K562 (cell line): ENCODE measurements around the gene OR2F1. TPM values are rescaled to one million over a fixed set of nuclear protein-coding genes. Genes with fewer than 3 reads are reported as not detected.
A peak's percentile ranks its signal among the peaks of the same experiment; 100 is the strongest.

Experiments
- ATAC-seq: fragments of 200-7000 bp; cut with Tn5 transposase; 3 replicates; pipeline ENCODE4 v1.9.1; 2020; ENCODE audit warnings: moderate library complexity
- BruUV-seq: library from RNA; stranded (reverse); fragments of 400-500 nt; replicated peaks from 2 replicates; lab custom pipeline; 2021; lab: Mats Ljungman, UMichigan
- CTCF ChIA-PET: fragments of 300-600 bp; formaldehyde crosslinking; extraction: SDS; loops from one replicate; lab custom pipeline; 2021; ENCODE audit warnings: low intra/inter-chr PET ratio; lab: Yijun Ruan, JAX
- POLR2A ChIA-PET: fragments of 300-600, 350-650 bp; sonication (Branson Sonifier 250); formaldehyde crosslinking; extraction: SDS; loops from one replicate; lab custom pipeline; 2021; ENCODE audit warnings: antibody characterized with exemption, inconsistent platforms; lab: Yijun Ruan, JAX
- DNase-seq, 4 experiments: peaks; one replicate each; pipeline versions ENCODE4 v3.0.0 to v3.0.0-alpha.2; 2011 to 2018; ENCODE audit warnings: low spot score in 3 of 4, mixed read lengths in 3 of 4; ENCODE audit errors: extremely low read depth in 1 of 4
- FAIRE-seq: peaks from 2 replicates; lab custom pipeline; 2011; peaks lifted over from hg19 to GRCh38; lab: Jason Lieb, UNC
- H2AFZ ChIP-seq: 2 replicates; pipeline ENCODE4 v1.6.0; 2011; ENCODE audit warnings: low read depth, low read length, control low read depth, inconsistent platforms
- H3K27ac ChIP-seq: fragments of 200-600 bp; 3 replicates; pipeline ENCODE4 v1.8.0; 2011; ENCODE audit warnings: low read depth, mild to moderate bottlenecking, control low read depth, inconsistent platforms, low read length, moderate library complexity, mixed read lengths; ENCODE audit errors: extremely low read depth
- H3K27me3 ChIP-seq, 2 experiments: fragments of 300-600 bp in 1 of 2; 2 replicates in 1 of 2; 3 replicates in 1 of 2; pipeline versions ENCODE4 v1.6.0 to v1.8.0; 2011; ENCODE audit warnings: inconsistent platforms in 2 of 2, low read length in 2 of 2, mild to moderate bottlenecking in 1 of 2, mixed read lengths in 1 of 2, moderate library complexity in 1 of 2; ENCODE audit not compliant: control insufficient read depth in 2 of 2, insufficient read depth in 2 of 2
- H3K36me3 ChIP-seq: fragments of 300-600 bp; 3 replicates; pipeline ENCODE4 v1.8.0; 2011; ENCODE audit warnings: mild to moderate bottlenecking, low read length, inconsistent platforms; ENCODE audit not compliant: control insufficient read depth, insufficient read depth
- H3K4me1 ChIP-seq, 2 experiments: fragments of 200-600 bp in 1 of 2; replicated peaks in 1 of 2; 2 replicates in 1 of 2; 3 replicates in 1 of 2; pipeline versions ENCODE4 v1.5.1 to v1.8.0; 2011; ENCODE audit warnings: inconsistent platforms in 2 of 2, low read length in 2 of 2, mild to moderate bottlenecking in 1 of 2, mixed read lengths in 1 of 2, moderate library complexity in 1 of 2; ENCODE audit not compliant: control insufficient read depth in 2 of 2, insufficient read depth in 2 of 2
- H3K4me2 ChIP-seq: 2 replicates; pipeline ENCODE4 v1.6.1; 2011; ENCODE audit warnings: low read length, control low read depth, inconsistent platforms, mixed read lengths; ENCODE audit not compliant: insufficient read depth
- H3K4me3 ChIP-seq: fragments of 200-600 bp; sonication (generic), shearing (Covaris generic); 2 replicates; pipeline ENCODE4 v1.5.1; 2016; ENCODE audit warnings: control low read depth, inconsistent platforms
- H3K79me2 ChIP-seq: fragments of 200-600 bp; 3 replicates; pipeline ENCODE4 v1.8.0; 2011; ENCODE audit warnings: low read length, inconsistent platforms; ENCODE audit not compliant: control insufficient read depth, insufficient read depth
- H3K9ac ChIP-seq, 2 experiments: 2 replicates each; pipeline versions ENCODE4 v1.6.0 to v1.6.1; 2011; ENCODE audit warnings: low read depth in 2 of 2, low read length in 2 of 2, control low read depth in 1 of 2, inconsistent platforms in 1 of 2, mild to moderate bottlenecking in 1 of 2, mixed read lengths in 1 of 2; ENCODE audit not compliant: insufficient read depth in 1 of 2
- H3K9me1 ChIP-seq: one replicate; pipeline ENCODE4 v1.6.0; 2011; ENCODE audit warnings: inconsistent platforms, mild to moderate bottlenecking, low read length, moderate library complexity; ENCODE audit not compliant: control insufficient read depth, insufficient read depth
- H3K9me3 ChIP-seq: replicated peaks from 2 replicates; pipeline ENCODE4 v1.5.1; 2011; ENCODE audit warnings: low read depth, low read length, inconsistent platforms; ENCODE audit not compliant: control insufficient read depth, insufficient read depth
- H4K20me1 ChIP-seq: replicated peaks from 2 replicates; pipeline ENCODE4 v1.6.1; 2011; ENCODE audit warnings: low read length, inconsistent platforms, mixed read lengths; ENCODE audit not compliant: control insufficient read depth, insufficient read depth
- CBX2 ChIP-seq: fragments of 200-600 bp; sonication (generic); IDR thresholded peaks from one replicate; pipeline ENCODE4 v1.6.1; 2012; ENCODE audit warnings: mild to moderate bottlenecking, low read length, inconsistent platforms; ENCODE audit not compliant: insufficient read depth, poor library complexity, severe bottlenecking
- FOXJ3 ChIP-seq: sonication (generic); formaldehyde crosslinking; IDR thresholded peaks from 2 replicates; pipeline ENCODE4 v1.4.0; 2020; ENCODE audit warnings: mild to moderate bottlenecking, missing genetic modification reagents
- MEIS2 ChIP-seq: fragments of 450-650 bp; IDR thresholded peaks from 2 replicates; pipeline ENCODE4 v1.6.1; 2014; ENCODE audit warnings: mild to moderate bottlenecking; ENCODE audit not compliant: partially characterized antibody
- RBM39 ChIP-seq: fragments of 200-400 bp; formaldehyde crosslinking; optimal IDR thresholded peaks from 2 replicates; pipeline ENCODE3; 2018; ENCODE audit warnings: low read depth, low read length
- WGBS: fragments of 100-300 bp; shearing (Covaris generic); methylation state at CpG from one replicate; pipeline ENCODE4 v1.1.6; 2016; ENCODE audit warnings: low coverage, mixed read lengths; ENCODE audit not compliant: insufficient coverage; ENCODE audit errors: missing lambda C conversion rate; 5-methylcytosine and 5-hydroxymethylcytosine counted together
- in situ Hi-C: fragments of 300-500 bp; cut with MboI; formaldehyde crosslinking; loops from 4 replicates; pipeline ENCODE4 v1.15.0; 2018; ENCODE audit warnings: inconsistent platforms, mixed read lengths
- intact Hi-C: fragments of 100-400 bp; cut with micrococcal nuclease; formaldehyde crosslinking; loops from 2 replicates; pipeline ENCODE4 v1.14.2; 2022
- polyA plus RNA-seq, 8 experiments: library from polyadenylated mRNA; depleted of rRNA in 4 of 8; stranded (reverse) in 5 of 8; unstranded in 3 of 8; fragments of >200 nt; fragmentation: Nextera tagmentation in 2 of 8; fragmentation: Illumina TruSeq in 1 of 8; extraction: Ambion mirVana in 2 of 8; extraction: Trizol in 1 of 8; gene quantifications; 2 replicates each; pipeline versions ENCODE4 v1.2.1 to v1.2.3, GENCODE V29; 2011 to 2014; ENCODE audit warnings: inconsistent platforms in 1 of 8, missing spikeins in 1 of 8
- total RNA-seq, 7 experiments: library from RNA; depleted of rRNA in 6 of 7; stranded (reverse); fragments of >200 nt in 6 of 7; fragmentation: Illumina TruSeq in 2 of 7; extraction: Trizol in 2 of 7; gene quantifications; 2 replicates each; pipeline versions ENCODE4 v1.2.1 to v1.2.3, GENCODE V29; 2011 to 2021; ENCODE audit warnings: low replicate concordance in 1 of 7
- TF ChIP-seq, protein P1 (sequence below): fragments of 200-600 bp; sonication (generic); IDR thresholded peaks from one replicate; pipeline ENCODE4 v1.6.1; 2012; ENCODE audit warnings: mild to moderate bottlenecking, low read depth, low read length, inconsistent platforms
- TF ChIP-seq, protein P2 (sequence below): sonication (generic); formaldehyde crosslinking; IDR thresholded peaks from 2 replicates; pipeline ENCODE4 v1.8.1; 2023; ENCODE audit warnings: mild to moderate bottlenecking, missing genetic modification reagents

Gene OR2F1
- total and polyA plus RNA-seq, 9 of the 15 experiments (the other 6 are each of a cell fraction or from before 2014, with no cell fraction given), result not detected

DNA sequence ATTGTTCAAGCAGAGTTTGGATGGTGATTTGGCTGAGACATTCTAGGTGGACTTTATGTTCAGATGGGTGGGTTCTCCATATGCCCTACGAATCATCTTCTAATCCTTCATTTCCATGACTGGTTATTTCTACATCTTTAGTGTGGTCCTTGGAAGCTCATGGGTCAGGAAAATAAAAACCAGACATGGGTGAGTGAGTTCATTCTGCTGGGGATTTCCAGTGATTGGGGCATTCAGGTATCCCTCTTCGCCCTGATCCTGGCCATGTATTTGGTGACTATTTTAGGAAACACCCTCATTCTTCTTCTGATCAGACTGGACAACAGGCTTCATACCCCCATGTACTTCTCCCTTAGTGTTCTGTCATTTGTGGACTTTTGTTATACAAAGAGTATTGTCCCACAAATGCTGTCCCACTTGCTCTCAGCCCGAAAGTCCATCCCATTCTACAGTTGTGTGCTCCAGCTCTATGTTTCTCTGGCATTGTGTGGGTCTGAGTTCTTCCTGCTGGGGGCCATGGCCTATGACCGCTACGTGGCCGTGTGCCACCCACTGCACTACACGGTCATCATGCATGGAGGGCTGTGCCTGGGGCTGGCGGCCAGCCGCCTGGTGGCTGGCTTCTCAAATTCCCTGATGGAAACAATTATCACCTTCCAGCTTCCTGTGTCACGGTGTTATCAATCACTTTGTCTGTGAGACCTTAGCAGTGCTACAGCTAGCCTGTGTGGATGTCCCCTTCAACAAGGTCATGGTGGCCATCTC is 26.3 kb downstream of the OR2F1 start:
- Histone ChIP-seq H3K9me3 (no peaks in the 10 kb centered on the region), H3K27me3 (peaks cover 0 to 6% of the 10 kb centered on the region in 2 experiments; a peak in 1 of 5 replicates), H3K9me1 (no peaks in the 10 kb centered on the region), H3K4me2 (no peak overlapping the region; the same call in 1 of the 2 replicates), H3K9ac (peak overlapping the region in 1 of 2 experiments; percentile 6; a peak in 1 of 4 replicates), H2AFZ (peak overlapping the region; percentile 41), H3K79me2 (no peaks in the 10 kb centered on the region), H3K4me3 (no peak overlapping the region), H3K4me1 (peaks cover 5 to 13% of the 10 kb centered on the region in 2 experiments; a peak in 4 of 5 replicates), H4K20me1 (no peaks in the 10 kb centered on the region), H3K36me3 (no peaks in the 10 kb centered on the region), H3K27ac (no peak overlapping the region)
- ATAC-seq, result peak; percentile 63
- CTCF ChIA-PET, result no interaction called here
- no TSS peak for BruUV-seq
- POLR2A ChIA-PET, result interaction anchor here (0.7 to 1.4 kb wide), 2 partner anchors 11 to 61 kb away, joined by 3 read pairs; no protein-coding TSS in a partner anchor
- TF ChIP-seq, protein P1, sequence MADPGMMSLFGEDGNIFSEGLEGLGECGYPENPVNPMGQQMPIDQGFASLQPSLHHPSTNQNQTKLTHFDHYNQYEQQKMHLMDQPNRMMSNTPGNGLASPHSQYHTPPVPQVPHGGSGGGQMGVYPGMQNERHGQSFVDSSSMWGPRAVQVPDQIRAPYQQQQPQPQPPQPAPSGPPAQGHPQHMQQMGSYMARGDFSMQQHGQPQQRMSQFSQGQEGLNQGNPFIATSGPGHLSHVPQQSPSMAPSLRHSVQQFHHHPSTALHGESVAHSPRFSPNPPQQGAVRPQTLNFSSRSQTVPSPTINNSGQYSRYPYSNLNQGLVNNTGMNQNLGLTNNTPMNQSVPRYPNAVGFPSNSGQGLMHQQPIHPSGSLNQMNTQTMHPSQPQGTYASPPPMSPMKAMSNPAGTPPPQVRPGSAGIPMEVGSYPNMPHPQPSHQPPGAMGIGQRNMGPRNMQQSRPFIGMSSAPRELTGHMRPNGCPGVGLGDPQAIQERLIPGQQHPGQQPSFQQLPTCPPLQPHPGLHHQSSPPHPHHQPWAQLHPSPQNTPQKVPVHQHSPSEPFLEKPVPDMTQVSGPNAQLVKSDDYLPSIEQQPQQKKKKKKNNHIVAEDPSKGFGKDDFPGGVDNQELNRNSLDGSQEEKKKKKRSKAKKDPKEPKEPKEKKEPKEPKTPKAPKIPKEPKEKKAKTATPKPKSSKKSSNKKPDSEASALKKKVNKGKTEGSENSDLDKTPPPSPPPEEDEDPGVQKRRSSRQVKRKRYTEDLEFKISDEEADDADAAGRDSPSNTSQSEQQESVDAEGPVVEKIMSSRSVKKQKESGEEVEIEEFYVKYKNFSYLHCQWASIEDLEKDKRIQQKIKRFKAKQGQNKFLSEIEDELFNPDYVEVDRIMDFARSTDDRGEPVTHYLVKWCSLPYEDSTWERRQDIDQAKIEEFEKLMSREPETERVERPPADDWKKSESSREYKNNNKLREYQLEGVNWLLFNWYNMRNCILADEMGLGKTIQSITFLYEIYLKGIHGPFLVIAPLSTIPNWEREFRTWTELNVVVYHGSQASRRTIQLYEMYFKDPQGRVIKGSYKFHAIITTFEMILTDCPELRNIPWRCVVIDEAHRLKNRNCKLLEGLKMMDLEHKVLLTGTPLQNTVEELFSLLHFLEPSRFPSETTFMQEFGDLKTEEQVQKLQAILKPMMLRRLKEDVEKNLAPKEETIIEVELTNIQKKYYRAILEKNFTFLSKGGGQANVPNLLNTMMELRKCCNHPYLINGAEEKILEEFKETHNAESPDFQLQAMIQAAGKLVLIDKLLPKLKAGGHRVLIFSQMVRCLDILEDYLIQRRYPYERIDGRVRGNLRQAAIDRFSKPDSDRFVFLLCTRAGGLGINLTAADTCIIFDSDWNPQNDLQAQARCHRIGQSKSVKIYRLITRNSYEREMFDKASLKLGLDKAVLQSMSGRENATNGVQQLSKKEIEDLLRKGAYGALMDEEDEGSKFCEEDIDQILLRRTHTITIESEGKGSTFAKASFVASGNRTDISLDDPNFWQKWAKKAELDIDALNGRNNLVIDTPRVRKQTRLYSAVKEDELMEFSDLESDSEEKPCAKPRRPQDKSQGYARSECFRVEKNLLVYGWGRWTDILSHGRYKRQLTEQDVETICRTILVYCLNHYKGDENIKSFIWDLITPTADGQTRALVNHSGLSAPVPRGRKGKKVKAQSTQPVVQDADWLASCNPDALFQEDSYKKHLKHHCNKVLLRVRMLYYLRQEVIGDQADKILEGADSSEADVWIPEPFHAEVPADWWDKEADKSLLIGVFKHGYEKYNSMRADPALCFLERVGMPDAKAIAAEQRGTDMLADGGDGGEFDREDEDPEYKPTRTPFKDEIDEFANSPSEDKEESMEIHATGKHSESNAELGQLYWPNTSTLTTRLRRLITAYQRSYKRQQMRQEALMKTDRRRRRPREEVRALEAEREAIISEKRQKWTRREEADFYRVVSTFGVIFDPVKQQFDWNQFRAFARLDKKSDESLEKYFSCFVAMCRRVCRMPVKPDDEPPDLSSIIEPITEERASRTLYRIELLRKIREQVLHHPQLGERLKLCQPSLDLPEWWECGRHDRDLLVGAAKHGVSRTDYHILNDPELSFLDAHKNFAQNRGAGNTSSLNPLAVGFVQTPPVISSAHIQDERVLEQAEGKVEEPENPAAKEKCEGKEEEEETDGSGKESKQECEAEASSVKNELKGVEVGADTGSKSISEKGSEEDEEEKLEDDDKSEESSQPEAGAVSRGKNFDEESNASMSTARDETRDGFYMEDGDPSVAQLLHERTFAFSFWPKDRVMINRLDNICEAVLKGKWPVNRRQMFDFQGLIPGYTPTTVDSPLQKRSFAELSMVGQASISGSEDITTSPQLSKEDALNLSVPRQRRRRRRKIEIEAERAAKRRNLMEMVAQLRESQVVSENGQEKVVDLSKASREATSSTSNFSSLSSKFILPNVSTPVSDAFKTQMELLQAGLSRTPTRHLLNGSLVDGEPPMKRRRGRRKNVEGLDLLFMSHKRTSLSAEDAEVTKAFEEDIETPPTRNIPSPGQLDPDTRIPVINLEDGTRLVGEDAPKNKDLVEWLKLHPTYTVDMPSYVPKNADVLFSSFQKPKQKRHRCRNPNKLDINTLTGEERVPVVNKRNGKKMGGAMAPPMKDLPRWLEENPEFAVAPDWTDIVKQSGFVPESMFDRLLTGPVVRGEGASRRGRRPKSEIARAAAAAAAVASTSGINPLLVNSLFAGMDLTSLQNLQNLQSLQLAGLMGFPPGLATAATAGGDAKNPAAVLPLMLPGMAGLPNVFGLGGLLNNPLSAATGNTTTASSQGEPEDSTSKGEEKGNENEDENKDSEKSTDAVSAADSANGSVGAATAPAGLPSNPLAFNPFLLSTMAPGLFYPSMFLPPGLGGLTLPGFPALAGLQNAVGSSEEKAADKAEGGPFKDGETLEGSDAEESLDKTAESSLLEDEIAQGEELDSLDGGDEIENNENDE, result no peak
- TF ChIP-seq CBX2 (no peak), RBM39 (no peak), MEIS2 (peak; percentile 22), FOXJ3 (CRISPR knock-in tag) (no peak)
- TF ChIP-seq, protein P2, sequence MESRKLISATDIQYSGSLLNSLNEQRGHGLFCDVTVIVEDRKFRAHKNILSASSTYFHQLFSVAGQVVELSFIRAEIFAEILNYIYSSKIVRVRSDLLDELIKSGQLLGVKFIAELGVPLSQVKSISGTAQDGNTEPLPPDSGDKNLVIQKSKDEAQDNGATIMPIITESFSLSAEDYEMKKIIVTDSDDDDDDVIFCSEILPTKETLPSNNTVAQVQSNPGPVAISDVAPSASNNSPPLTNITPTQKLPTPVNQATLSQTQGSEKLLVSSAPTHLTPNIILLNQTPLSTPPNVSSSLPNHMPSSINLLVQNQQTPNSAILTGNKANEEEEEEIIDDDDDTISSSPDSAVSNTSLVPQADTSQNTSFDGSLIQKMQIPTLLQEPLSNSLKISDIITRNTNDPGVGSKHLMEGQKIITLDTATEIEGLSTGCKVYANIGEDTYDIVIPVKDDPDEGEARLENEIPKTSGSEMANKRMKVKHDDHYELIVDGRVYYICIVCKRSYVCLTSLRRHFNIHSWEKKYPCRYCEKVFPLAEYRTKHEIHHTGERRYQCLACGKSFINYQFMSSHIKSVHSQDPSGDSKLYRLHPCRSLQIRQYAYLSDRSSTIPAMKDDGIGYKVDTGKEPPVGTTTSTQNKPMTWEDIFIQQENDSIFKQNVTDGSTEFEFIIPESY (CRISPR knock-in tag), result 0 out of 2 replicates have a peak, but pooled peaks have one; percentile 33
- FAIRE-seq, result no peak
- DNase-seq, result peak in 1 of 4 experiments; percentile 36
- intact Hi-C loops, result no loop called here
- in situ Hi-C loops, result no loop called here
- 3% methylated on average over 10 of the region's 10 CpGs for WGBS
